GM19043 (cell line): Measurements from ENCODE around the gene ZNF814.
"Not testable (repeated sequence)": the region's sequence is repeated elsewhere in the genome, so short reads cannot be mapped to it uniquely, and the experiment has no call there.

Experiments used
- ATAC-seq: cut with Tn5 transposase; IDR thresholded peaks from one replicate; pipeline ENCODE4 v1.9.1; 2021; ENCODE audit warnings: low read depth; ENCODE audit not compliant: unreplicated experiment

ZNF814 gene

DNA sequence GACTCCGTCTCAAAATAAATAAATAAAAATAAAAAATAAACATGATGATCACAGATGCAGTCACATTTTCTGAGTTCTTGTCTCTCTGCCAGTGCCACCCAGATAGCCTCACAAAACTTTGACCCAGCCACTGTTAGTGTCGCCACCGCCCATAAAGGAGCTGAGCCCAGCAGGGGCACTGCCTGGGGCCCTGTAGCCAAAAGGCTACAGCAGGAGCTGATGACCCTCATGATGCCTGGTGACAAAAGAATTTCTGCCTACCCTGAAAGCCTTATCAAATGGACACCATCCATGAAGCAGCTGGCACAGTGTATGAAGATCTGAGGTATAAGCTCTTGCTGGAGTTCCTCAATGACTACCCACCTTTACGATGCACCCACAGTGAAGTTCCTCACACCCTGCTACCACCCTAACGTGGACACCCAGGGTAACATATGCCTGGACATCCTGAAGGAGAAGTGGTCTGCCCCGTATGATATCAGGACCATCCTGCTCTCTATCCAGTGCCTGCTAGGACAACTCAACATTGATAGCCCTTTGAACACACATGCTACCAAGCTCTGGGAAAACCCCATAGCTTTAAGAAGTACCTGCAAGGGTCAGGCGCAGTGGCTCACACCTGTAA, 20.9 kb downstream of the ZNF814 start:
- ATAC-seq = no peak

DNA sequence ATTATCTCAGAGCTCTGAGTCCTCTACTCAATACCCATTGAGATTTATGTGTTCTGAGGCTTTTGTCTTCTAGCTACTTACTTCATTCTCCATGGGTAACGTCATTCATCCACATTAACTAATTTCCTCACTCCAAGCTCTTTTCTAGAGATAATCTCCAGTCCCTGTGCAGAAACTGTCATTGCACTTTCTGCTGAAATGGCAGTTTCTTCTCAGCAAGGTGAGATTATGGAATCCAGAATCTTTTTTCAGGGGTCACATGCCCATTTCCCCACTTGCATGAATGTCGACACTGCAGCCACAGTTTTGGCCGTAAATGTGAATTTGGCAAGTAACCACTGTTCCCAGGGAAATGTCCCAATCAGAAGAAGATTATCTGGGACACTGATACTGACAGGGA, 26.5 kb downstream of the ZNF814 start:
- not testable (repeated sequence) for ATAC-seq

DNA sequence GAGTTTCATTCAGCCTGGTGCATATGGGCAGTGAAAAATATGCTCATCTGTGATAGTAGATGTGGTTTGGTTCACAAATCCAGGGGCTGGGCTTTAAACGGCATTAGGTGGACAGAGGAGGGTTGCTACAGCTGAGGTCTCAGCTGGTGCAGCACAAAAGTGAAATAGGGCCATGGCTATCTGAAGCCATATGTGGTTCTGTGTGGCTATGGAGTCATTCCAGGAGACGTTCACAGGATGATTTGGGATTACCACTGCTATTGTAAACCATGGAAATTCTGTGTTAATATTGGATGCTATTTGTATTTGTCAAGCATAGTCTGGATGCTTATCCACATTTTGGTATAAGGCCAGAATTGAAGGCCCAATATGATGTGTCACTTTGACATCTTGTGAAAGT, 34.7 kb downstream of the ZNF814 start:
- ATAC-seq = not testable (repeated sequence)

DNA sequence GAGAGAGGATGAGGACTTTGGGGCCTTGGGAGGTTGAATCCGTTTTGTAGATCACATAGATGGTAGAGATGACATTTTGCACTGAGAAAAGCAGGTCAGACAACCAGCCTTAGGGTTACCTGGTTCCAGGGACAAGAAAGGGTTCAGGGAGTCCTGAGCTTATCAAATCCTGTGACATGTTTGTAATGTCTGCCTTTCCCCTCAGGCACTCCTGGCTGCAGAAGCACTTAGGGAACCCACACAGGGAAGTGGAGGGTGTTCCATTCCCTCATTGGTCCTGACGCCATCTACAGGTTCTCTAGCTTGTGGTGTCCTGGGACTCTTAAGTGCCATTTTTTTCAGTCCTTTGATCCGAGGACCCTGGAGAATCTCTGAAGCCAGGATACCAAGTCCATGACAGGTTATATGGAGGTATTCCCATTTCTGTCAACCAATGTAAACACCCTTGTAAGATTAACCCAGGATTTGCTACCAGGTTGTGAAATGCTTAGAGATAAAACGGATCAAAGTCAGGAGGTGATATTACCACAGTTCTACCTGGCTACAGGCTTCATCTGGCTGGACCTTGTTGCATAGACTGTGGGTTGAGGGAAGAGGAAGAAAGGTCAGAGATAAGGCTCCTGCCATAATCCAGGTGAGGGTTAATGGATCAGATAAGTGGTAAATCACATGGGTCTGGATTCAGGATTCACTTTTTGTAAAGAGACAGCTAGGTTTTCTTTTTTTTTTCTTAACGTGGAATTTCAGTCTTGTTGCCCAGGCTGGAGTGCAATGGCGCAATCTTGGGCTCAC, 36.8 kb downstream of the ZNF814 start:
- ATAC-seq = not testable (repeated sequence)

DNA sequence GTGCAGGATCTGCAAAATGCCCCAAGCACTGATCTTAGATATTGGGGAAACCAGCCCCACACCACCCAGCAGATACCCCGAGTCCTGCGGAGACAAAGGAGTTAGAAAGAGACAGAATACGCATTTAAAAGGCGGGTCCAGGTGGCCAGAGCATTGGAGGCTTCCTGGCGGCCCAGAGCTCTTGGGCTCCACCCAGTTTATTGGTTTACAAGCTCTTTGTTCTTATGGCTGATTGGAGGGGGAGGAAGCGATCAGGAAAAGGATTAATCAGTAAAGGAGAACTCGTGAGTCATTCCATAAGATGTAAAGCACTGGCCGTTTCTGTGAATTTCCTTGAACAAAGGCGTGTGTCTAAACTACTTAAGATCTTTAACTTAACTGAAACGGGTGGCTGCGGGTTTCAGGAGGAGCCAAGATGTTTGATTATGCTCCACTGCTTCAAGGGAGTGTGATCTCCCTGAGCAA, 38.3 kb downstream of the ZNF814 start:
- no peak for ATAC-seq

DNA sequence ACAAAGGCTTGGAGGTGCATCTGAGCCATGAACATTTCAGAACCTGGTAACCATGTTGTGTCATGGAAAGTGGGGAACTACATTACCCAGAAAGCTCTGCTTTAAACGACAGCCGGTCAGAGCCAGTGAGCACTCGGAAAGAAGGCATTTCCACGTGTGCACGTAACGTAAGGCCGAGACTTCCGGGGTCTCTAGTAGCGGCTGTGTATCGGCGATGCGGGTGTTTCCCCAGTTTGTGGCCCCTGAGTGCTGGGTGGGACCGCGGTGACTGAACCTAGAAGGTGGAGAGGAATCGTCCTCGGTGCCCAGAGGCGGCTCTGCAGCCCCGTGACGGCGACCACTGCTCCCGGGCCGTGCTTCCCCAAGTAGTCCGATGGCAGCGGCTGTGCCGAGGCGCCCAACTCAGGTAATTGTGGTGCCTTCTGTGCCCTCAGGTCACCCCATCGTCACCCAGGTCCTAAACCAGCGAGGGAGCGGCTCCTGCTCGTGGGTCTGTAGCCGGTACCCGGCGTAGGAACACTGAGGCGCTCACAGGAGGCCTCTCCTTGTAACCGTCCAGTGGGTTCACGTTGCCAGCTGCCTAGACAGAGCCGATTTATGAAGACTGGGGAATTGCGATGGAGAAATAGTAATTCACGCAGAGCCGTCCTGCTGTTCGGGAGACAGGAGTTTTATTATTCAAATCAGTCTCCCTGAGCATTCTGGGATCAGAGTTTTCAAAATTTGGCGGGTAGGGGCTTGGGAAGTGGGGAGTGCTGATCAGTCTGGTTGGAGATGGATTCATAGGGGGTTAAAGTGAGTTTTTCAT, 39.0 kb downstream of the ZNF814 start, which contains the start of gene ZNF587:
Gene ZNF587 (plus strand): TSS at position 194 of the 808 bp plus-strand sequence. CDS start 180 bp downstream, at position 374.
- ATAC-seq = peak; percentile 95

DNA sequence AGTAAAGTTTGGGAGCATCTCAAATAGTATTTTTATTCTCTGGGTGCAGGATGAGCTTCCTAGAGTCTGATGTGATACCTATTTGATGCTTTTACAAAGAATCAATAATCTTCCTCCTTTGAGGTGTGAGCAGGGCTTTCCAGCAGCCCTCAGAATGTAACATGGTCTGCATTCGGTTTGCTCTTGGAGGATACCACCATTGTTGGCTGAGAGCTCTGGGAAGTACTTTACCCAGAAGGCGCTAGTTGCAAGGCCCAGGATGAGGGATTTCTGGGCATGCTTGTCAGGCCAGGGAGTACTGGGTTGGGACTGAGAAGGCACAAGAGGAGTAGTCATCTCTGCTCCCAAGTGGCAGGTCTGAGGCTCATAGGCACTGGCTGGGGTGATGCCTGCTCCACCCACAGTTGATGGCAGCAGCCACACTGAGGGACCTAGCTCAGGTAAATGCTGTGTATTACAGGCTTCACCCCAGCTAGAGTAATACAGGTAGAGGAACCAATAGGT, 39.6 kb downstream of the ZNF814 start:
- ATAC-seq = peak; percentile 10

DNA sequence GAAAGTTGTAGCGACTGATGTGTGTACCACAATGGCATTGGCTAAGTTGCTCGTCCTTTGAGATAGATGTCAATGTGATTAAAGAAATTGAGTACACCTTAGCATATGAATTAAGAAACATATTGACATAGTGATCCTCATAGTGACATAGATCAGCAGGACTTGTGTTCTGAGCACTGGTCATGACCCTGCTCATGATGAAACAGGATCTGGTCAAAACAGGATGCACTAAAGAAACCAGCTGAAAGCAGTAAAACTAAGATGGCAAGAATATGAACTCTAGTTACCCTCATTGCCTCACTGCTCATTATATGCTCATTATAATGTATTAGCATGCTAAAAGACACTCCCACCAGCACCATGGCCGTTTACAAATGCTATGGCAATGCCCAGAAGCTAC, 41.7 kb downstream of the ZNF814 start:
- not testable (repeated sequence) for ATAC-seq

DNA sequence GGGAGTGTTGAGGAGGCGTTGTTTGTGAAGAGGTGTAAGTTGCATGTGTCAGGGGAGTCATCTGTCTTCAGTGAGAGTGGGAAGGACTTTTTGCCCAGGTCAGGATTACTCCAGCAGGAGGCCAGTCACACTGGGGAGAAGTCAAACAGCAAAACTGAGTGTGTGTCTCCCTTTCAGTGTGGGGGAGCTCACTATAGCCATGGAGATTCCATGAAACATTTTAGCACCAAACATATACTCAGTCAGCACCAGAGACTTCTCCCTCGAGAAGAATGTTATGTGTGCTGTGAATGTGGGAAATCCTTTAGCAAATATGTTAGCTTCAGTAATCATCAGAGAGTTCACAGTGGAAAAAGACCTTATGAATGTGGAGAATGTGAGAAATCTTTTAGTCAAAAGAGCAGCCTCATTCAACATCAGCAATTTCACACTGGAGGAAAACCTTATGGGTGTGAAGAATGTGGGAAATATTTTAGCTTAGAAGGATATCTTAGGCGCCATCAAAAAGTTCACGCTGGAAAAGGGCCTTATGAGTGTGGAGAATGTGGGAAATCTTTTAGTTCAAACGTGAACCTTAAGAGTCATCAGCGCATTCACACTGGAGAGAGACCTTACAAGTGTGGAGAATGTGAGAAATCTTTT, 47.6 kb downstream of the ZNF814 start:
- no peak for ATAC-seq

DNA sequence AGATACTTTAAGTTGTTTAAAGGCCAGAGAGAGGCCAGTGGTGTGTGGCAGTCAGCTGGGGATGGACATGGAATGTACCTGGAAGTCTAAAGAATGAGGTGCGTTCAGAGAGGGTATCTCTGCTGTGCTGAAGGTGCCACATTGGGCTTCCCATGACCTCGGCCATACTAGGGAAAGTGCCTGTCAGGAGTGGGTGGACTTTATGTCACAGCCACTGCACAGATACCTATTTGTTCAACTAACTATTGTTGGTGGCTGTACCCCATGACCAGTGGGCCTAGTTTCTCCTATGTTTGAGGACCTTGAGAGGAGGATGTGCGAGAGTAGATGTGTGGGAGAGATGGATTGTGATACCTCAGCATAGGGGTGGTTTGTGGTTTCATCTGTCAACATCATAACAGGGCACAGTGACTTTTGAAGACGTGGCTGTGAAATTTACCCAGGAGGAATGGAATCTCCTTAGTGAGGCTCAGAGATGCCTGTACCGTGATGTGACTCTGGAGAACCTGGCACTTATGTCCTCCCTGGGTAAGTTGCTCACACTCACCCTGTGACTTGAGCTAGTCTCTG, 50.1 kb downstream of the ZNF814 start:
- ATAC-seq = not testable (repeated sequence)

DNA sequence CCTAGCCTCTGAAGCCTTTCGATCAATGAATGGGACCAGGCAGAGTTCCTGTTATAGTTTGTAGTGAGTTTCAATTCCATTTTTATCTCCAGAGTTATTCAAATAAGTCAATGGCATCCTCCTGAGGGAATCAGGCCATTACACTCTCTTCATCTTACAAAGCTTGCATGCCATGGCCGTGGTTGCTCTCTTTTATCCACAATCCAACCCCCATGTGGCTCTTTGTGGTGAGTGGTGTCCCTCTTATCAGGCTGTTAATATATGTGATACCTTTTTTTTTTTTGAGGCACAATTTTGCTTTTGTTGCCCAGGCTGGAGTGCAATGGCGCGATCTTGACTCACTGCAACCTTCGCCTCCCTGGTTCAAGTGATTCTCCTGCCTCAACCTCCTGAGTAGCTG, 51.8 kb downstream of the ZNF814 start:
- ATAC-seq = not testable (repeated sequence)

DNA sequence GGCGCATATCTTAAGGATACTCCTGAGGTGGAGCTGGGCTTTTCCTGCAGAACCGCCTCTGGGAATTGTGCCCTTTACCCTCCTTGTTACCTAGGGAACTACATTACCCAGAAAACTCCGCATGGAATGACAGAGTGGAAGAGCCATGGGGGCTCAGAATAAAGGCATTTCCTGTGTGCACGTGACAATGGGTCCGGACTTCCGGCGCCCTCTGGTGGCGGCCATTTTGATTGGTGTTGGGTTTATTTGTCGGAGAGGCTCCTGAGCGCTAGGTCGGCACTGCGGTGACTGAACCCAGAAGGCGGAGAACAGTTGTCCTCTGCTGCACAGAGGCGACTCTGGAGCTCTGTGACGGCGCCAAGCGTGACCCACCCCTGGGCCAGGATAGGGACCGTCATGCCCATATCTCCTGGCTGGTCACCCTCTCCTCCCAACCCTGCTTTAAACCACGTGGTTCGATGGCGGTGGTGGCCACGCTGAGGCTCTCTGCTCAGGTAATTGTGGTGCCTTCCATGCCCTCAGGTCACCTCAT, 58.7 kb downstream of the ZNF814 start, which contains the start of gene ZNF587B:
Gene ZNF587B (plus strand): TSS at position 229 of the 532 bp plus-strand sequence. CDS start 230 bp downstream, at position 459.
- no peak for ATAC-seq

DNA sequence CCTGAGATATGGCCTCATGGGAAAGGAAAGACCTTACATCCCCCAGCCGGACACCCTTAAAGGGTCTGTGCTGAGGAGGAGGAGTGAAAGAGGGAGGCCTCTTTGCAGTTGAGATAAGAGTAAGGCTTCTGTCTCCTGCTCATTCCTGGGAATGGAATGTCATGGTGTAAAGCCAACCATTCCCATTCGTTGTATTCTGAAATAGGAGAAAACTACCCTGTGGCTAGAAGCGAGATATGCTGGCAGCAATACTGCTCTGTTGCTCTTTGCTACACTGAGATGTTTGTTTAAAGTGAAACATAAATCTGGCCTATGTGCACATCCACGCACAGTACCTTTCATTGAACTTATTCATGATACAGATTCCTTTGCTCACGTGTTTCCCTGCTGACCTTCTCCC, 59.5 kb downstream of the ZNF814 start:
- no peak for ATAC-seq

DNA sequence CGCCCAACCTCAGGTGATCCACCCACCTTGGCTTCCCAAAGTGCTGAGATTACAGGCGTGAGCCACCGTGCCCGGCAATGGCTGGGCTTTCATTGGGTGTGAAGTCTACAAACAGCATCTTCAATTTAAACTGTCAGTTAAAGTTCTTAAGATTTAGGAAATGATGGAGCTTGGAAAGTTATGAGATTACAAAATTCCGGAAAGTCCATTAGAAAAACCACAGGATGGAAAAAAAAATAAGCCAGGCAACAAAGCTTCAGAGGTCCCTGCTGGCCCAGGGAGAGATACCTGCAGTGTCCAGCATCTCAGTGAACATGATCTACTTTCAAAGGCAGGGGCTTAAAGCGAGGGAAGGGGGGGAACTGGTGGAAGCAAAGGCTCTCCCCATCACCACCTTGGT, 63.3 kb downstream of the ZNF814 start:
- ATAC-seq = no peak

DNA sequence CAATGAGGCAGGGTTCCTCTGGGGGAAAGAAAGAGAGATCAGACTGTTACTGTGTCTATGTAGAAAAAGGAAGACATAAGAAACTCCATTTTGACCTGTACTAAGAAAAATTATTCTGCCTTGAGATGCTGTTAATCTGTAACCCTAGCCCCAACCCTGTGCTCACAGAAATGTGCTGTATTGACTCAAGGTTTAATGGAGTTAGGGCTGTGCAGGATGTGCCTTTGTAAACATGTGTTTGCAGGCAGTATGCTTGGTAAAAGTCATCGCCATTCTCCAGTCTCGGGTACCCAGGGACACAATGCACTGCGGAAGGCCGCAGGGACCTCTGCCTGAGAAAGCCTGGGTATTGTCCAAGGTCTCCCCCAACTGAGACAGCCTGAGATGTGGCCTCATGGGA, 65.2 kb downstream of the ZNF814 start:
- not testable (repeated sequence) for ATAC-seq

DNA sequence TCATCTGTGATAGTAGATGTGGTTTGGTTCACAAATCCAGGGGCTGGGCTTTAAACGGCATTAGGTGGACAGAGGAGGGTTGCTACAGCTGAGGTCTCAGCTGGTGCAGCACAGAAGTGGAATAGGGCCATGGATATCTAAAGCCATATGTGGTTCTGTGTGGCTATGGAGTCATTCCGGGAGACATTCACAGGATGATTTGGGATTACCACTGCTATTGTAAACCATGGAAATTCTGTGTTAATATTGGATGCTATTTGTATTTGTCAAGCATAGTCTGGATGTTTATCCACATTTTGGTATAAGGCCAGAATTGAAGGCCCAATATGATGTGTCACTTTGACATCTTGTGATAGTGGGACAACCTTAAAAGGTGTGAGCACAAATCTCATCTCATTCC, 65.7 kb downstream of the ZNF814 start:
- ATAC-seq = not testable (repeated sequence)

DNA sequence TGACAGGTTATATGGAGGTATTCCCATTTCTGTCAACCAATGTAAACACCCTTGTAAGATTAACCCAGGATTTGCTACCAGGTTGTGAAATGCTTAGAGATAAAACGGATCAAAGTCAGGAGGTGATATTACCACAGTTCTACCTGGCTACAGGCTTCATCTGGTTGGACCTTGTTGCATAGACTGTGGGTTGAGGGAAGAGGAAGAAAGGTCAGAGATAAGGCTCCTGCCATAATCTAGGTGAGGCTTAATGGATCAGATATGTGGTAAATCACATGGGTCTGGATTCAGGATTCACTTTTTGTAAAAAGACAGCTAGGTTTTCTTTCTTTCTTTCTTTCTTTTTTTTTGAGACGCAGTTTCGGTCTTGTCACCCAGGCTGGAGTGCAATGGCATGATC, 67.3 kb downstream of the ZNF814 start:
- not testable (repeated sequence) for ATAC-seq

DNA sequence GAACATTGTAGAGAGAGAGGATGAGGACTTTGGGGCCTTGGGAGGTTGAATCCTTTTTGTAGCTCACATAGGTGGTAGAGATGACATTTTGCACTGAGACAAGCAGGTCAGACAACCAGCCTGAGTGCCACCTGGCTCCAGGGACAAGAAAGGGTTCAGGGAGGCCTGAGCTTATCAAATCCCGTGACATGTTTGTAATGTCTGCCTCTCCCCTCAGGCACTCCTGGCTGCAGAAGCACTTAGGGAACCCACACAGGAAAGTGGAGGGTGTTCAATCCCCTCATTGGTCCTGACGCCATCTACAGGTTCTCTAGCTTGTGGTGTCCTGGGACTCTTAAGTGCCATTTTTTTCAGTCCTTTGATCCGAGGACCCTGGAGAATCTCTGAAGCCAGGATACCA, 67.7 kb downstream of the ZNF814 start:
- not testable (repeated sequence) for ATAC-seq

DNA sequence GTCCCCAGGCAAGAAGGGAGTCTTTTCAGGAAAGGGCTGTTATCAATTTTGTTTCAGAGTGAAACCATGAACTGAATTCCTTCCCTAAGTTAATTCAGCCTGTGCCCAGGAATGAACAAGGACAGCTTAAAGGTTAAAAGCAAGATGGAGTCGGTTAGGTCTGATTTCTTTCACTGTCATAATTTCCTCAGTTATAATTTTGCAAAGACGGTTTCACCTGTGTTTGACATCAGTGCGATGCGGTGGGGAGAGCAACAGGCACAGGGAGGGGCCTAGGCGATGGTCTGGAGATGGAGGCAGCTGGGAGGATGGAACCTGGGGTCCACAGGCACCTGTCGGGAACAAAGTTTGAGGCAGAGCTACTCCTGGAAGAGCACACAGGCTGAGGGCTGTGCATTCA, 68.2 kb downstream of the ZNF814 start:
- ATAC-seq = no peak
